Spleen (tissue), 7 donors: ENCODE measurements around the gene MDFI.

Experiments used
- POLR2A ChIP-seq, 3 donors: fragments of 450-650 bp; IDR thresholded peaks; one replicate each; pipeline ENCODE4 v1.5.1; 2017; ENCODE audit warnings: antibody characterized with exemption in 3 of 3, mild to moderate bottlenecking in 1 of 3
- POLR2AphosphoS5 ChIP-seq, 3 donors: sonication (generic); formaldehyde crosslinking; IDR thresholded peaks; one replicate each; pipeline ENCODE4 v1.5.1; 2017; ENCODE audit warnings: antibody characterized with exemption in 3 of 3
- TF ChIP-seq, protein P1 (sequence below), 11 experiments: fragments of 200-600 bp in 7 of 11; fragments of 450-650 bp in 4 of 11; sonication (generic) in 4 of 11; IDR thresholded peaks in 8 of 11; conservative IDR thresholded peaks in 3 of 11; 1 replicate in 7 of 11; 2 replicates in 4 of 11; pipeline versions ENCODE4 v1.4.0 to v1.8.0; 2016 to 2021; ENCODE audit warnings: antibody characterized with exemption in 11 of 11, inconsistent platforms in 4 of 11, mild to moderate bottlenecking in 1 of 11
- donor health status: DM: no; HTN: no; CAD: no; lungs with moderate emphysema.
- donor health status: DM: no; HTN: no; CAD: no.
- donor health status: DM: no; HTN: no; CAD: no.

- TF ChIP-seq, protein P1, sequence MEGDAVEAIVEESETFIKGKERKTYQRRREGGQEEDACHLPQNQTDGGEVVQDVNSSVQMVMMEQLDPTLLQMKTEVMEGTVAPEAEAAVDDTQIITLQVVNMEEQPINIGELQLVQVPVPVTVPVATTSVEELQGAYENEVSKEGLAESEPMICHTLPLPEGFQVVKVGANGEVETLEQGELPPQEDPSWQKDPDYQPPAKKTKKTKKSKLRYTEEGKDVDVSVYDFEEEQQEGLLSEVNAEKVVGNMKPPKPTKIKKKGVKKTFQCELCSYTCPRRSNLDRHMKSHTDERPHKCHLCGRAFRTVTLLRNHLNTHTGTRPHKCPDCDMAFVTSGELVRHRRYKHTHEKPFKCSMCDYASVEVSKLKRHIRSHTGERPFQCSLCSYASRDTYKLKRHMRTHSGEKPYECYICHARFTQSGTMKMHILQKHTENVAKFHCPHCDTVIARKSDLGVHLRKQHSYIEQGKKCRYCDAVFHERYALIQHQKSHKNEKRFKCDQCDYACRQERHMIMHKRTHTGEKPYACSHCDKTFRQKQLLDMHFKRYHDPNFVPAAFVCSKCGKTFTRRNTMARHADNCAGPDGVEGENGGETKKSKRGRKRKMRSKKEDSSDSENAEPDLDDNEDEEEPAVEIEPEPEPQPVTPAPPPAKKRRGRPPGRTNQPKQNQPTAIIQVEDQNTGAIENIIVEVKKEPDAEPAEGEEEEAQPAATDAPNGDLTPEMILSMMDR (IDR thresholded peaks at IDR 0.05 in 8 of 11, conservative IDR thresholded peaks at IDR 0.05 in 3 of 11), result no peak
- no peak for TF ChIP-seq POLR2AphosphoS5 (IDR thresholded peaks at IDR 0.05)
- no peak for TF ChIP-seq POLR2A (IDR thresholded peaks at IDR 0.05)
These were observed 41.5 kb upstream of the MDFI start for GRCh38 chr6:41596807-41597206.
